ENCODE measurements around the gene ACRBP.

Gene ACRBP

GRCh38 chr12:6646276-6647082 is 753 bp downstream of the ACRBP start:
- no peak for DNase-seq (ENCODE audit: low spot score)

- DNase-seq (ENCODE audit: low spot score) = no peak
These were observed 2.3 kb downstream of the ACRBP start for GRCh38 chr12:6644903-6645302.

GRCh38 chr12:6644257-6644596 is 3.0 kb downstream of the ACRBP start:
- DNase-seq (ENCODE audit: low spot score) = no peak

- no peak for DNase-seq (ENCODE audit: low spot score)
These were observed 3.5 kb downstream of the ACRBP start for GRCh38 chr12:6643569-6644256.

- no peak for DNase-seq (ENCODE audit: low spot score)
These were observed 6.1 kb downstream of the ACRBP start for GRCh38 chr12:6641131-6641530.

GRCh38 chr12:6640497-6640896 is 6.7 kb downstream of the ACRBP start:
- no peak for DNase-seq (ENCODE audit: low spot score)

- DNase-seq (ENCODE audit: low spot score) = no peak
These were observed 8.0 kb downstream of the ACRBP start for GRCh38 chr12:6639151-6639801.

- no peak for DNase-seq (ENCODE audit: low spot score)
These were observed 8.9 kb downstream of the ACRBP start for GRCh38 chr12:6638305-6638704.

- DNase-seq (ENCODE audit: low spot score) = no peak
These were observed 11.2 kb downstream of the ACRBP start, which contains the start of gene LPAR5 for GRCh38 chr12:6635856-6636531. Gene LPAR5 (minus strand): TSS chr12:6635959. CDS start chr12:6621248, 14,711 bp downstream.

- DNase-seq (ENCODE audit: low spot score) = no peak
These were observed 11.8 kb downstream of the ACRBP start for GRCh38 chr12:6635375-6635855.

GRCh38 chr12:6632026-6632983 is 14.9 kb downstream of the ACRBP start:
- no peak for DNase-seq (ENCODE audit: low spot score)

- DNase-seq (ENCODE audit: low spot score) = no peak
These were observed 15.7 kb downstream of the ACRBP start for GRCh38 chr12:6631549-6631961.

GRCh38 chr12:6630736-6631135 is 16.5 kb downstream of the ACRBP start:
- DNase-seq (ENCODE audit: low spot score) = no peak

- no peak for DNase-seq (ENCODE audit: low spot score)
These were observed 19.6 kb downstream of the ACRBP start for GRCh38 chr12:6627616-6628015.

- no peak for DNase-seq (ENCODE audit: low spot score)
These were observed 20.5 kb downstream of the ACRBP start for GRCh38 chr12:6626654-6627283.

GRCh38 chr12:6620885-6621274 is 26.4 kb downstream of the ACRBP start:
- DNase-seq (ENCODE audit: low spot score) = no peak

- DNase-seq (ENCODE audit: low spot score) = no peak
These were observed 26.9 kb downstream of the ACRBP start for GRCh38 chr12:6620137-6620884.

GRCh38 chr12:6618483-6619225 is 28.6 kb downstream of the ACRBP start:
- DNase-seq (ENCODE audit: low spot score) = no peak

GRCh38 chr12:6615802-6616201 is 31.4 kb downstream of the ACRBP start:
- DNase-seq (ENCODE audit: low spot score) = no peak
